Measurements from ENCODE around the gene PAXIP1.

Gene PAXIP1

DNA sequence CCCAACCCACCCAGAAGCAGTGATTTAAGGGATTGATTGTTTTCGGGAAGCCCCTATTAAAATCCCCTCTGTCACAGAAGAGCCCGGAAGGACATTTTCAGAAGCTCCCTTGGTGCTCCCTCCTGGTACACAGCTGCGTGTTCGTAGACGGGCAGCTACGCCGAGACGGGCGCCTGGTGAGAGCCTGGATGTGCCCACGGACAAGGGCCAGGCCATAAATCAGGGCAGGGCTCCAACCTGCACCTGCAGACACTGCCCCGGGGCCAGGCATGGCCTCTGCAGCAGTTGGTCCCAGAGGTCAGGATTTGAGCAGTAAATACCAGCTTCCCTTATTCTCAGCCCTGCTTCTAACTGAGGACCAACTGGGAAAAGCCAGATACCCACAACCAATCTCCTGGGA, 106.8 kb downstream of the PAXIP1 start:
- H3K4me3 ChIP-seq (ENCODE audit: low read depth, low read length), result no peak overlapping the region
- H3K9me3 ChIP-seq (ENCODE audit: control insufficient read depth, insufficient read depth, low read depth, low read length), result no peaks in the 10 kb centered on the region
- CTCF ChIA-PET, result no interaction called here
- no peaks in the 10 kb centered on the region for H3K4me1 ChIP-seq (ENCODE audit: control insufficient read depth, insufficient read depth, low read length)
- H3K27ac ChIP-seq (ENCODE audit: extremely low read depth, low read depth, low read length), result no peak overlapping the region
- no peak for TF ChIP-seq ZNF571 (tag by site-specific recombination; IDR thresholded peaks at IDR 0.05)
- no peak for TF ChIP-seq SCRT2 (tag by site-specific recombination; IDR thresholded peaks at IDR 0.05)
- TF ChIP-seq SETDB1 (IDR thresholded peaks at IDR 0.05; ENCODE audit: insufficient read length, low read length), result no peak
- TF ChIP-seq BCL11B (tag by site-specific recombination; IDR thresholded peaks at IDR 0.05; ENCODE audit: low read depth), result no peak
- no peak for TF ChIP-seq ZNF549 (tag by site-specific recombination; IDR thresholded peaks at IDR 0.05)
- TF ChIP-seq ZBTB48 (tag by site-specific recombination; IDR thresholded peaks at IDR 0.05), result no peak
- TF ChIP-seq ZNF169 (tag by site-specific recombination; IDR thresholded peaks at IDR 0.05), result no peak
- TF ChIP-seq ZBTB17 (tag by site-specific recombination; IDR thresholded peaks at IDR 0.05), result no peak
- TF ChIP-seq ZNF24 (tag by site-specific recombination; IDR thresholded peaks at IDR 0.05), result no peak
- no peak for TF ChIP-seq ZNF214 (tag by site-specific recombination; IDR thresholded peaks at IDR 0.05; ENCODE audit: borderline replicate concordance)
- no peak for TF ChIP-seq SCRT1 (tag by site-specific recombination; IDR thresholded peaks at IDR 0.05; ENCODE audit: borderline replicate concordance)
- TF ChIP-seq ZNF394 (tag by site-specific recombination; IDR thresholded peaks at IDR 0.05; ENCODE audit: borderline replicate concordance), result no peak
- TF ChIP-seq ZNF792 (tag by site-specific recombination; IDR thresholded peaks at IDR 0.05), result no peak
- TF ChIP-seq MZF1 (tag by site-specific recombination; IDR thresholded peaks at IDR 0.05; ENCODE audit: borderline replicate concordance), result no peak
- TF ChIP-seq, protein P1, sequence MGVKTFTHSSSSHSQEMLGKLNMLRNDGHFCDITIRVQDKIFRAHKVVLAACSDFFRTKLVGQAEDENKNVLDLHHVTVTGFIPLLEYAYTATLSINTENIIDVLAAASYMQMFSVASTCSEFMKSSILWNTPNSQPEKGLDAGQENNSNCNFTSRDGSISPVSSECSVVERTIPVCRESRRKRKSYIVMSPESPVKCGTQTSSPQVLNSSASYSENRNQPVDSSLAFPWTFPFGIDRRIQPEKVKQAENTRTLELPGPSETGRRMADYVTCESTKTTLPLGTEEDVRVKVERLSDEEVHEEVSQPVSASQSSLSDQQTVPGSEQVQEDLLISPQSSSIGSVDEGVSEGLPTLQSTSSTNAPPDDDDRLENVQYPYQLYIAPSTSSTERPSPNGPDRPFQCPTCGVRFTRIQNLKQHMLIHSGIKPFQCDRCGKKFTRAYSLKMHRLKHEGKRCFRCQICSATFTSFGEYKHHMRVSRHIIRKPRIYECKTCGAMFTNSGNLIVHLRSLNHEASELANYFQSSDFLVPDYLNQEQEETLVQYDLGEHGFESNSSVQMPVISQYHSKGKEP (tag by site-specific recombination; IDR thresholded peaks at IDR 0.05), result no peak
- TF ChIP-seq, protein P2, sequence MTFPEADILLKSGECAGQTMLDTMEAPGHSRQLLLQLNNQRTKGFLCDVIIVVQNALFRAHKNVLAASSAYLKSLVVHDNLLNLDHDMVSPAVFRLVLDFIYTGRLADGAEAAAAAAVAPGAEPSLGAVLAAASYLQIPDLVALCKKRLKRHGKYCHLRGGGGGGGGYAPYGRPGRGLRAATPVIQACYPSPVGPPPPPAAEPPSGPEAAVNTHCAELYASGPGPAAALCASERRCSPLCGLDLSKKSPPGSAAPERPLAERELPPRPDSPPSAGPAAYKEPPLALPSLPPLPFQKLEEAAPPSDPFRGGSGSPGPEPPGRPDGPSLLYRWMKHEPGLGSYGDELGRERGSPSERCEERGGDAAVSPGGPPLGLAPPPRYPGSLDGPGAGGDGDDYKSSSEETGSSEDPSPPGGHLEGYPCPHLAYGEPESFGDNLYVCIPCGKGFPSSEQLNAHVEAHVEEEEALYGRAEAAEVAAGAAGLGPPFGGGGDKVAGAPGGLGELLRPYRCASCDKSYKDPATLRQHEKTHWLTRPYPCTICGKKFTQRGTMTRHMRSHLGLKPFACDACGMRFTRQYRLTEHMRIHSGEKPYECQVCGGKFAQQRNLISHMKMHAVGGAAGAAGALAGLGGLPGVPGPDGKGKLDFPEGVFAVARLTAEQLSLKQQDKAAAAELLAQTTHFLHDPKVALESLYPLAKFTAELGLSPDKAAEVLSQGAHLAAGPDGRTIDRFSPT (tag by site-specific recombination; IDR thresholded peaks at IDR 0.05), result no peak
- no peak for TF ChIP-seq GLI4 (tag by site-specific recombination; IDR thresholded peaks at IDR 0.05)
- TF ChIP-seq ZBTB8A (tag by site-specific recombination; IDR thresholded peaks at IDR 0.05), result no peak
- TF ChIP-seq, protein P3, sequence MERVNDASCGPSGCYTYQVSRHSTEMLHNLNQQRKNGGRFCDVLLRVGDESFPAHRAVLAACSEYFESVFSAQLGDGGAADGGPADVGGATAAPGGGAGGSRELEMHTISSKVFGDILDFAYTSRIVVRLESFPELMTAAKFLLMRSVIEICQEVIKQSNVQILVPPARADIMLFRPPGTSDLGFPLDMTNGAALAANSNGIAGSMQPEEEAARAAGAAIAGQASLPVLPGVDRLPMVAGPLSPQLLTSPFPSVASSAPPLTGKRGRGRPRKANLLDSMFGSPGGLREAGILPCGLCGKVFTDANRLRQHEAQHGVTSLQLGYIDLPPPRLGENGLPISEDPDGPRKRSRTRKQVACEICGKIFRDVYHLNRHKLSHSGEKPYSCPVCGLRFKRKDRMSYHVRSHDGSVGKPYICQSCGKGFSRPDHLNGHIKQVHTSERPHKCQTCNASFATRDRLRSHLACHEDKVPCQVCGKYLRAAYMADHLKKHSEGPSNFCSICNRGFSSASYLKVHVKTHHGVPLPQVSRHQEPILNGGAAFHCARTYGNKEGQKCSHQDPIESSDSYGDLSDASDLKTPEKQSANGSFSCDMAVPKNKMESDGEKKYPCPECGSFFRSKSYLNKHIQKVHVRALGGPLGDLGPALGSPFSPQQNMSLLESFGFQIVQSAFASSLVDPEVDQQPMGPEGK (tag by site-specific recombination; IDR thresholded peaks at IDR 0.05), result no peak
- TF ChIP-seq, protein P4, sequence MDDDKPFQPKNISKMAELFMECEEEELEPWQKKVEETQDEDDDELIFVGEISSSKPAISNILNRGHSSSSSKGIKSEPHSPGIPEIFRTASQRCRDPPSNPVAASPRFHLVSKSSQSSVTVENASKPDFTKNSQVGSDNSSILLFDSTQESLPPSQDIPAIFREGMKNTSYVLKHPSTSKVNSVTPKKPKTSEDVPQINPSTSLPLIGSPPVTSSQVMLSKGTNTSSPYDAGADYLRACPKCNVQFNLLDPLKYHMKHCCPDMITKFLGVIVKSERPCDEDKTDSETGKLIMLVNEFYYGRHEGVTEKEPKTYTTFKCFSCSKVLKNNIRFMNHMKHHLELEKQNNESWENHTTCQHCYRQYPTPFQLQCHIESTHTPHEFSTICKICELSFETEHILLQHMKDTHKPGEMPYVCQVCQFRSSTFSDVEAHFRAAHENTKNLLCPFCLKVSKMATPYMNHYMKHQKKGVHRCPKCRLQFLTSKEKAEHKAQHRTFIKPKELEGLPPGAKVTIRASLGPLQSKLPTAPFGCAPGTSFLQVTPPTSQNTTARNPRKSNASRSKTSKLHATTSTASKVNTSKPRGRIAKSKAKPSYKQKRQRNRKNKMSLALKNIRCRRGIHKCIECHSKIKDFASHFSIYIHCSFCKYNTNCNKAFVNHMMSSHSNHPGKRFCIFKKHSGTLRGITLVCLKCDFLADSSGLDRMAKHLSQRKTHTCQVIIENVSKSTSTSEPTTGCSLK (tag by site-specific recombination; IDR thresholded peaks at IDR 0.05), result no peak
- POLR2A ChIA-PET, result interaction anchor here (0.6 kb wide), 1 partner anchor 12 kb away, joined by 3 read pairs; no protein-coding TSS in a partner anchor
- no peaks in the 10 kb centered on the region for H3K36me3 ChIP-seq (ENCODE audit: control insufficient read depth in 2 of 2, insufficient read depth in 1 of 2, low read length in 2 of 2)
